Measurements from ENCODE around the gene LDB2. TPM values are rescaled to one million over a fixed set of nuclear protein-coding genes. Genes with fewer than 3 reads are reported as not detected.
A peak's percentile ranks its signal among the peaks of the same experiment; 100 is the strongest.

Gene LDB2
- total RNA-seq, 1 donor from 2014 or later, result 4.9 TPM

GRCh38 chr4:16467061-16467460 is 431.4 kb downstream of the LDB2 start:
- peaks cover 4% of the 10 kb centered on the region for H3K27me3 Mint-ChIP-seq (ENCODE audit: low read depth, unreplicated experiment)
- H3K4me1 ChIP-seq (ENCODE audit: insufficient read depth, low read length), result no peaks in the 10 kb centered on the region
- TF ChIP-seq EZH2 (IDR thresholded peaks at IDR 0.05; ENCODE audit: insufficient read depth, low read length) (no peak), CTCF (IDR thresholded peaks at IDR 0.05; ENCODE audit: insufficient read depth, low read depth, low read length) (no peak)
- H3K9ac ChIP-seq (ENCODE audit: low read length), result no peak overlapping the region
- H3K4me3 ChIP-seq (ENCODE audit: insufficient read depth, low read depth, low read length), result no peak overlapping the region
- H3K4me2 ChIP-seq (ENCODE audit: low read length), result no peak overlapping the region
- DNase-seq (ENCODE audit: low read depth), result no peak
- no peaks in the 10 kb centered on the region for H3K9me3 ChIP-seq (ENCODE audit: insufficient read depth, low read depth, low read length)
- H4K20me1 ChIP-seq (ENCODE audit: insufficient read depth, low read length), result no peaks in the 10 kb centered on the region
- H3K36me3 Mint-ChIP-seq (ENCODE audit: low read depth, unreplicated experiment), result no peaks in the 10 kb centered on the region
- no peak overlapping the region for H3K4me3 Mint-ChIP-seq (ENCODE audit: unreplicated experiment)
- H3K4me1 Mint-ChIP-seq (ENCODE audit: low read depth, unreplicated experiment), result no peaks in the 10 kb centered on the region
- H3K27ac ChIP-seq (ENCODE audit: low read depth, low read length), result no peak overlapping the region
- H3K36me3 ChIP-seq (ENCODE audit: insufficient read depth, low read length), result no peaks in the 10 kb centered on the region
- no peaks in the 10 kb centered on the region for H3K79me2 ChIP-seq (ENCODE audit: insufficient read depth, low read length)
- H3K27ac Mint-ChIP-seq (ENCODE audit: unreplicated experiment), result no peak overlapping the region
- H3K27me3 ChIP-seq (ENCODE audit: insufficient read depth, low read length), result no peaks in the 10 kb centered on the region
- no peak overlapping the region for H2AFZ ChIP-seq (ENCODE audit: low read depth, low read length)
- H3K9me3 Mint-ChIP-seq (ENCODE audit: unreplicated experiment), result peaks cover 2% of the 10 kb centered on the region
- no peak for FAIRE-seq

- H3K4me3 Mint-ChIP-seq (ENCODE audit: unreplicated experiment), result no peak overlapping the region
- H3K27ac ChIP-seq (ENCODE audit: low read depth, low read length), result no peak overlapping the region
- no peak for TF ChIP-seq EZH2 (IDR thresholded peaks at IDR 0.05; ENCODE audit: insufficient read depth, low read length)
- TF ChIP-seq CTCF (IDR thresholded peaks at IDR 0.05; ENCODE audit: insufficient read depth, low read depth, low read length), result no peak
- H3K9me3 ChIP-seq (ENCODE audit: insufficient read depth, low read depth, low read length), result no peaks in the 10 kb centered on the region
- H3K4me3 ChIP-seq (ENCODE audit: insufficient read depth, low read depth, low read length), result no peak overlapping the region
- no peak overlapping the region for H3K4me2 ChIP-seq (ENCODE audit: low read length)
- no peak overlapping the region for H2AFZ ChIP-seq (ENCODE audit: low read depth, low read length)
- no peaks in the 10 kb centered on the region for H3K36me3 Mint-ChIP-seq (ENCODE audit: low read depth, unreplicated experiment)
- DNase-seq (ENCODE audit: low read depth), result no peak
- no peaks in the 10 kb centered on the region for H3K79me2 ChIP-seq (ENCODE audit: insufficient read depth, low read length)
- H3K4me1 Mint-ChIP-seq (ENCODE audit: low read depth, unreplicated experiment), result no peaks in the 10 kb centered on the region
- H3K9ac ChIP-seq (ENCODE audit: low read length), result no peak overlapping the region
- no peaks in the 10 kb centered on the region for H3K27me3 ChIP-seq (ENCODE audit: insufficient read depth, low read length)
- peaks cover 2% of the 10 kb centered on the region for H3K9me3 Mint-ChIP-seq (ENCODE audit: unreplicated experiment)
- no peaks in the 10 kb centered on the region for H4K20me1 ChIP-seq (ENCODE audit: insufficient read depth, low read length)
- H3K27ac Mint-ChIP-seq (ENCODE audit: unreplicated experiment), result no peak overlapping the region
- no peaks in the 10 kb centered on the region for H3K36me3 ChIP-seq (ENCODE audit: insufficient read depth, low read length)
- peaks cover 4% of the 10 kb centered on the region for H3K27me3 Mint-ChIP-seq (ENCODE audit: low read depth, unreplicated experiment)
- H3K4me1 ChIP-seq (ENCODE audit: insufficient read depth, low read length), result no peaks in the 10 kb centered on the region
- no peak for FAIRE-seq
Observed at GRCh38 chr4:16466581-16466980, 431.9 kb downstream of the LDB2 start.

DNA sequence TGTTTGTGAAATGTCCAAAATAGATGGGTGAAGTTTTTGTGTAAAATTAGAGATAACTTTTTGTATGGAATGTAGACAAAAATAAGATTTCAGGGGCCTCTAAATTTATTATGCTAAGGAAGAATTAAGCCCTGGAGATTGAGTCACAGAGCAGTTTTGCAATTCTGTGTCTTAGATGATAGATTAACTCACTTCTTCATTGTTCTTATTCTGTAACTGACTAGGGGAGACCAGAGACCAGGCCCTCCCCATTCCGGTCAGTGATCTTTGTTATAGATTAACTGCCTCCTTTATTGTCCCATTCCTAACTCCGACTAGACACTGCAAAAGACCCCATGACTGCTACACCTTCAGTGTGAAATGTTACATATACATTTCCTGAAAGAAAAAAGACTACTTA is 433.8 kb downstream of the LDB2 start:
- no peak for FAIRE-seq
- H3K4me2 ChIP-seq (ENCODE audit: low read length), result no peak overlapping the region
- Mint-ChIP-seq H3K27me3 (ENCODE audit: low read depth, unreplicated experiment) (peaks cover 7% of the 10 kb centered on the region), H3K4me1 (ENCODE audit: low read depth, unreplicated experiment) (no peaks in the 10 kb centered on the region), H3K27ac (ENCODE audit: unreplicated experiment) (no peak overlapping the region), H3K9me3 (ENCODE audit: unreplicated experiment) (peaks cover 2% of the 10 kb centered on the region), H3K4me3 (ENCODE audit: unreplicated experiment) (no peak overlapping the region), H3K36me3 (ENCODE audit: low read depth, unreplicated experiment) (no peaks in the 10 kb centered on the region)
- no peaks in the 10 kb centered on the region for H3K9me3 ChIP-seq (ENCODE audit: insufficient read depth, low read depth, low read length)
- TF ChIP-seq CTCF (IDR thresholded peaks at IDR 0.05; ENCODE audit: insufficient read depth, low read depth, low read length) (no peak), EZH2 (IDR thresholded peaks at IDR 0.05; ENCODE audit: insufficient read depth, low read length) (no peak)
- H3K4me1 ChIP-seq (ENCODE audit: insufficient read depth, low read length), result no peaks in the 10 kb centered on the region
- H3K27ac ChIP-seq (ENCODE audit: low read depth, low read length), result no peak overlapping the region
- H3K27me3 ChIP-seq (ENCODE audit: insufficient read depth, low read length), result no peaks in the 10 kb centered on the region
- H3K4me3 ChIP-seq (ENCODE audit: insufficient read depth, low read depth, low read length), result no peak overlapping the region
- H4K20me1 ChIP-seq (ENCODE audit: insufficient read depth, low read length), result no peaks in the 10 kb centered on the region
- H3K79me2 ChIP-seq (ENCODE audit: insufficient read depth, low read length), result no peaks in the 10 kb centered on the region
- peak; percentile 26 for DNase-seq (ENCODE audit: low read depth)
- no peak overlapping the region for H2AFZ ChIP-seq (ENCODE audit: low read depth, low read length)
- H3K9ac ChIP-seq (ENCODE audit: low read length), result no peak overlapping the region
- H3K36me3 ChIP-seq (ENCODE audit: insufficient read depth, low read length), result no peaks in the 10 kb centered on the region

Data from astrocyte (in vitro differentiated cells and primary cell).